Left forelimb (tissue), 1 donor: ENCODE results near the gene TCF3.

Experiments used
- DNase-seq: peaks from one replicate; pipeline ENCODE4 v3.0.0-alpha.2; 2018; ENCODE audit warnings: low spot score

The TCF3 gene

GRCh38 chr19:1560286-1560882 is 92.0 kb downstream of the TCF3 start:
- DNase-seq = no peak
